Measurements from ENCODE around the gene VPS37C.
"Not testable (repeated sequence)": the region's sequence is repeated elsewhere in the genome, so short reads cannot be mapped to it uniquely, and the experiment has no call there.

The VPS37C gene

GRCh38 chr11:61180205-61180604 lies 19.0 kb upstream of the VPS37C start:
- not testable (repeated sequence) for DNase-seq

GRCh38 chr11:61176446-61176845 lies 15.2 kb upstream of the VPS37C start:
- no peak for DNase-seq

GRCh38 chr11:61174949-61175348 lies 13.7 kb upstream of the VPS37C start:
- DNase-seq: no peak

GRCh38 chr11:61174273-61174672 lies 13.0 kb upstream of the VPS37C start:
- DNase-seq: no peak

GRCh38 chr11:61173456-61173855 lies 12.2 kb upstream of the VPS37C start:
- DNase-seq: no peak

GRCh38 chr11:61172888-61173287 lies 11.7 kb upstream of the VPS37C start:
- DNase-seq: no peak

- no peak for DNase-seq
These were observed 11.1 kb upstream of the VPS37C start for GRCh38 chr11:61172356-61172755.

- DNase-seq: no peak
These were observed 10.7 kb upstream of the VPS37C start for GRCh38 chr11:61171907-61172306.

GRCh38 chr11:61170566-61170965 lies 9.3 kb upstream of the VPS37C start:
- DNase-seq: no peak

- no peak for DNase-seq
These were observed 7.6 kb upstream of the VPS37C start for GRCh38 chr11:61168800-61169199.

- no peak for DNase-seq
These were observed 6.9 kb upstream of the VPS37C start for GRCh38 chr11:61168042-61168688.

GRCh38 chr11:61166331-61166730 lies 5.1 kb upstream of the VPS37C start:
- DNase-seq: not testable (repeated sequence)

GRCh38 chr11:61165785-61166184 lies 4.6 kb upstream of the VPS37C start:
- not testable (repeated sequence) for DNase-seq

- DNase-seq: no peak
These were observed 3.6 kb upstream of the VPS37C start for GRCh38 chr11:61164606-61165424.

GRCh38 chr11:61163714-61164605 lies 2.7 kb upstream of the VPS37C start:
- DNase-seq: no peak

GRCh38 chr11:61163021-61163420 lies 1.8 kb upstream of the VPS37C start:
- no peak for DNase-seq

- no peak for DNase-seq
These were observed 1.1 kb upstream of the VPS37C start for GRCh38 chr11:61162092-61162941.

GRCh38 chr11:61160487-61161189 lies 588 bp downstream of the VPS37C start:
- DNase-seq: no peak

GRCh38 chr11:61158691-61159381 lies 2.4 kb downstream of the VPS37C start:
- no peak for DNase-seq

GRCh38 chr11:61157743-61158142 lies 3.5 kb downstream of the VPS37C start:
- DNase-seq: no peak

- DNase-seq: no peak
These were observed 5.5 kb downstream of the VPS37C start for GRCh38 chr11:61155741-61156140.
